Chondrocyte (in vitro differentiated cells): ENCODE data around the gene GPATCH1. TPM values are rescaled to one million over a fixed set of nuclear protein-coding genes. Genes with fewer than 3 reads are reported as not detected.

ENCODE experiments used
- DNase-seq: peaks from one replicate; pipeline ENCODE4 v3.0.0; 2021; ENCODE audit warnings: mixed read lengths, low spot score
- H3K27ac Mint-ChIP-seq: one replicate; pipeline ENCODE4 v1.8.0; 2021; ENCODE audit warnings: mild to moderate bottlenecking, moderate library complexity, mixed read lengths; ENCODE audit not compliant: unreplicated experiment
- H3K27me3 Mint-ChIP-seq: 2 replicates; pipeline ENCODE4 v1.8.0; 2021; ENCODE audit warnings: low read depth, mixed read lengths
- H3K36me3 Mint-ChIP-seq: 2 replicates; pipeline ENCODE4 v1.8.0; 2021; ENCODE audit warnings: low read depth, mixed read lengths
- H3K4me1 Mint-ChIP-seq: 2 replicates; pipeline ENCODE4 v1.8.0; 2021; ENCODE audit warnings: low read depth, mild to moderate bottlenecking, mixed read lengths
- H3K4me3 Mint-ChIP-seq: one replicate; pipeline ENCODE4 v1.8.0; 2021; ENCODE audit warnings: mild to moderate bottlenecking, moderate library complexity, mixed read lengths; ENCODE audit not compliant: unreplicated experiment
- H3K9me3 Mint-ChIP-seq: 2 replicates; pipeline ENCODE4 v1.8.0; 2021; ENCODE audit warnings: low read depth, mixed read lengths
- CTCF ChIP-seq: fragments of 200-600 bp; sonication (generic); IDR thresholded peaks from 2 replicates; pipeline ENCODE4 v1.5.0; 2021; ENCODE audit warnings: antibody characterized with exemption, mild to moderate bottlenecking, moderate library complexity
- total RNA-seq: library from RNA; stranded (reverse); gene quantifications from 3 replicates; pipeline ENCODE4 v1.2.1, GENCODE V29; 2021

Gene GPATCH1
- total RNA-seq, 1 donor from 2014 or later: 7.1 TPM

GRCh38 chr19:33168528-33168927, 87.5 kb downstream of the GPATCH1 start:
- Mint-ChIP-seq H3K4me3 (no peak overlapping the region), H3K27ac (no peak overlapping the region), H3K9me3 (peaks cover 18% of the 10 kb centered on the region), H3K27me3 (no peaks in the 10 kb centered on the region), H3K36me3 (no peaks in the 10 kb centered on the region), H3K4me1 (peaks cover 12% of the 10 kb centered on the region)
- no peak for DNase-seq
- no peak for TF ChIP-seq CTCF

GRCh38 chr19:33171222-33171795, 90.3 kb downstream of the GPATCH1 start:
- no peak for DNase-seq
- Mint-ChIP-seq H3K27ac (no peak overlapping the region), H3K9me3 (peaks cover 18% of the 10 kb centered on the region), H3K4me1 (peaks cover 21% of the 10 kb centered on the region), H3K4me3 (no peak overlapping the region), H3K27me3 (no peaks in the 10 kb centered on the region), H3K36me3 (no peaks in the 10 kb centered on the region)
- no peak for TF ChIP-seq CTCF

- Mint-ChIP-seq H3K36me3 (no peaks in the 10 kb centered on the region), H3K4me1 (peaks cover 21% of the 10 kb centered on the region), H3K27me3 (no peaks in the 10 kb centered on the region), H3K27ac (no peak overlapping the region), H3K4me3 (no peak overlapping the region), H3K9me3 (peaks cover 18% of the 10 kb centered on the region)
- no peak for TF ChIP-seq CTCF
- peak; percentile 28 for DNase-seq
These were observed 91.0 kb downstream of the GPATCH1 start for GRCh38 chr19:33171916-33172359.

GRCh38 chr19:33174186-33174585, 93.2 kb downstream of the GPATCH1 start:
- H3K9me3 Mint-ChIP-seq: peaks cover 2% of the 10 kb centered on the region
- DNase-seq: peak; percentile 78
- TF ChIP-seq CTCF: no peak
- H3K27me3 Mint-ChIP-seq: no peaks in the 10 kb centered on the region
- peaks cover 29% of the 10 kb centered on the region for H3K4me1 Mint-ChIP-seq
- no peaks in the 10 kb centered on the region for H3K36me3 Mint-ChIP-seq
- no peak overlapping the region for H3K27ac Mint-ChIP-seq
- no peak overlapping the region for H3K4me3 Mint-ChIP-seq

GRCh38 chr19:33175156-33175782, 94.3 kb downstream of the GPATCH1 start:
- peak overlapping the region; percentile 92 for H3K4me3 Mint-ChIP-seq
- H3K4me1 Mint-ChIP-seq: peaks cover 29% of the 10 kb centered on the region
- H3K27me3 Mint-ChIP-seq: no peaks in the 10 kb centered on the region
- no peak overlapping the region for H3K27ac Mint-ChIP-seq
- H3K36me3 Mint-ChIP-seq: no peaks in the 10 kb centered on the region
- TF ChIP-seq CTCF: no peak
- DNase-seq: peak; percentile 54
- no peaks in the 10 kb centered on the region for H3K9me3 Mint-ChIP-seq
